NB4 (cell line): ENCODE measurements around the gene RPS6KA3.

Experiments used
- MYC ChIP-seq: IDR thresholded peaks from 2 replicates; pipeline ENCODE4 v1.6.1; 2011; ENCODE audit warnings: low read depth, low read length
- POLR2A ChIP-seq: IDR thresholded peaks from 2 replicates; pipeline ENCODE4 v1.6.1; 2011; ENCODE audit warnings: mild to moderate bottlenecking; ENCODE audit not compliant: insufficient read length; ENCODE audit errors: extremely low read depth
- TF ChIP-seq, protein P1 (sequence below): IDR thresholded peaks from one replicate; pipeline ENCODE4 v1.5.1; 2012; ENCODE audit warnings: low read depth, low read length
- TF ChIP-seq, protein P2 (sequence below): IDR thresholded peaks from 2 replicates; pipeline ENCODE4 v1.6.1; 2011; ENCODE audit warnings: low read depth, low read length

DNA sequence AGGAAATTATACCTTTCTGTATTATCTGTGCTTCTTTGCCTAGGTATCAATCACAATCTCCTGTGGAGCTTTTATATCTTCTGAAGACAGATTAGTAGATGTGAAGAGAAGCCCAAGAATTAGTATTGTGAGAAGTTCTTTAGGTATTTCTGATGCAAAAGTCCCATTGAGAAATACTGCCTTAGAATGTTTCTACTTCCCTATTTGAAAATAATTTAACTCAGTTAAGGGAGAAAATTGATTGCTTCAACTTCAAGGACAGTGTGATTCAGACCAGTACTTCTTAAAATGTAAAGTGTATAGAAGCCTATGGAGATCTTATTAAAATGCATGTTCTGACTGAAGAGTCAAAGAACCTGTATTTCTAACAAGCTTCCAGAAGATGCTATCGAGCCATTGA, 134.0 kb downstream of the RPS6KA3 start:
- TF ChIP-seq, protein P1, sequence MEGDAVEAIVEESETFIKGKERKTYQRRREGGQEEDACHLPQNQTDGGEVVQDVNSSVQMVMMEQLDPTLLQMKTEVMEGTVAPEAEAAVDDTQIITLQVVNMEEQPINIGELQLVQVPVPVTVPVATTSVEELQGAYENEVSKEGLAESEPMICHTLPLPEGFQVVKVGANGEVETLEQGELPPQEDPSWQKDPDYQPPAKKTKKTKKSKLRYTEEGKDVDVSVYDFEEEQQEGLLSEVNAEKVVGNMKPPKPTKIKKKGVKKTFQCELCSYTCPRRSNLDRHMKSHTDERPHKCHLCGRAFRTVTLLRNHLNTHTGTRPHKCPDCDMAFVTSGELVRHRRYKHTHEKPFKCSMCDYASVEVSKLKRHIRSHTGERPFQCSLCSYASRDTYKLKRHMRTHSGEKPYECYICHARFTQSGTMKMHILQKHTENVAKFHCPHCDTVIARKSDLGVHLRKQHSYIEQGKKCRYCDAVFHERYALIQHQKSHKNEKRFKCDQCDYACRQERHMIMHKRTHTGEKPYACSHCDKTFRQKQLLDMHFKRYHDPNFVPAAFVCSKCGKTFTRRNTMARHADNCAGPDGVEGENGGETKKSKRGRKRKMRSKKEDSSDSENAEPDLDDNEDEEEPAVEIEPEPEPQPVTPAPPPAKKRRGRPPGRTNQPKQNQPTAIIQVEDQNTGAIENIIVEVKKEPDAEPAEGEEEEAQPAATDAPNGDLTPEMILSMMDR, result no peak
- TF ChIP-seq, protein P2, sequence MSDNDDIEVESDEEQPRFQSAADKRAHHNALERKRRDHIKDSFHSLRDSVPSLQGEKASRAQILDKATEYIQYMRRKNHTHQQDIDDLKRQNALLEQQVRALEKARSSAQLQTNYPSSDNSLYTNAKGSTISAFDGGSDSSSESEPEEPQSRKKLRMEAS, result no peak
- no peak for TF ChIP-seq POLR2A
- no peak for TF ChIP-seq MYC
